CD4-positive, alpha-beta T cell treated with Interleukin-15 for 1 hour (primary cell): Measurements from ENCODE around the gene PPFIA1.
"Not testable (repeated sequence)": the region's sequence is repeated elsewhere in the genome, so short reads cannot be mapped to it uniquely, and the experiment has no call there.

ENCODE experiments used
- DNase-seq: peaks from one replicate; pipeline ENCODE4 v3.0.0-alpha.2; 2020

The PPFIA1 gene

DNA sequence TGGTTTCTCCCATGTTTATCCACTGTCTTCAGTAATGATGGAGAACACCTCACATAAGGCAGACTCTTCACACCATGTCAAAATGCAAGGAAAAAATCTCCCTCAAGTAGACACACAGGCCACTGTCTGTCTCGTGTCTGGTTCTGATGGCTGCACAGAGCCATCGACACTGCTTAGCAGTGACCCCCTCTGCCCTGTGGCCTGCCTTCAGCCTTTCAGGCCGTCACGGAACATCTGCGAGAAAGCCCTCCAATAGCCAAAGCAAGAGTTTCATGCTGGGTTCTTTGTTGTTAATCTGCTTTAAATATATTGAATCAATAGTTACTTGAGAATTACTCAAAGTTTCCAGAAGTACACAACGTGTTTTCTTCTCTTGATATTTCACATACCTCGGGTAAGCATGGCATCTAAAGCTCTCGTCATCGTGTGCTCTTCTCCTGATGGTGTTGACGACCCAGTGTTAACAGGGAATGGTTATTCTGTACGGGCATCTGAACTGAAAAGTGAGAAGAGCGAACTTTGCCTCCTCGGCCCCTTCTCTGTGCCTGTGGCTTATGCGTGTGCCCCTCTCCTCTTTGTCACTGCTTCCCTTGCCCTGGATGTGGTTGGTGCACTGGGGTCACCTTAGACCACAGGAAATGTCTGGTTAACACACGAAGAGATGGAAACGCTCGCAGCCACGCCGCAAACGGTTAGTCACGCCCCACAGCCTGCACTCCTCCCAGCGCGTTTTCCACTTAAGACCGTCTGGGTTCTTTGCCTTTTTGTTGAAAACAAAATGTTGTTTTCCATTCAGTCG, 94.5 kb downstream of the PPFIA1 start:
- peak; percentile 37 for DNase-seq

DNA sequence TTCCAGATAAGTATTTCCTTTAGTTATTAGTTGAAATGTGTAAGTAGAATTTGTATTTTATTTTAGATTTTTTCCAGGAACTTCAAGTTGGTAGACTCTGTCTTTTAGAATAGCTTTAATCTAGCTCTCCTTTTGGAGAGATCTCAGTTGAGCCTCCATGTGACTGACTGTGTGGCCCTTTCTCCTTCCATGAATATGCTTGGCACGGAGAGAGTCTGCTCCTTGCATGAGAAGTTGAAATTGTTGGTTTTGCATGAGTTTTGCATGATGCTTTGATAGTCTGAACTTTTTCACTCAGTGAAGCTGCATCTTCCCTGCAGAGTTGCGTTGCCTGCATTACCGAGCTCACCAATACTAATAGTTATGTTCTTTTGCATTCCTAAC, 95.0 kb downstream of the PPFIA1 start:
- no peak for DNase-seq

DNA sequence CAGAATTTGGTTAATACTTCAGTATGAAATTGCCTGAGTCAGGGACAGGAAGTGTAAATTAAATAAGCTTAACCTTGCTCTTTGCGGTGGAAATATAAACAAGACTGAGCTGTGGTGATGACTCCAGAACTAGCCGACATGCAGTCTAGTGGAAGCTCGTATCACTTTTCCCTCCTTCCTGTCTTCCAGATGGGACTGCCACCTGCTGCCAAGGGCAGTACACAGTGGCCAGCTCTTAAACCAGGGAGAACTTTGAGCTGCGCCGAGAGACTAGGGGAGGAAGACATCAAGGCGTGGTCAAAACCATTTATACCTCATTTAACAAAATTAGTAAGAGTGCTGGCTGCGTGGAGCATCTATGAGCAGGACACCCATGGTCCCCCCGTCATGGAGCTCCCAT, 96.6 kb downstream of the PPFIA1 start:
- no peak for DNase-seq

DNA sequence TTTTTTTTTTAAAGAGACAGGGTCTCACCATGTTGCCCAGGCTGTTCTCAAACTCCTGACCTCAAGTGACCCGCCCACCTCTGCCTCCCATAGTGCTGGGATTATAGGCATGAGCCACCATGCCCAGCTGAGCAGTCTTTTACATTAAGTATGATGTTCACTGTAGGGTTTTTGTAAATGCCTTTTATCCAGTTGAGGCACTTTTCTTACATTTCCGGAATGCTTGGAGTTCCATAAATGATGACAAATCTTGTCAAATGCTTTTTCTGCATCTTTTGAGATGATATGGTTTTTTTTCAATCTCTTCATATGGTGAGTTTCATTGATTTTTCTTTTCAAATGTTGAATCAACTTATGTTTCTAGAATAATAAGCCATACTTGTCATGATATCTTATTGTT, 98.5 kb downstream of the PPFIA1 start:
- DNase-seq = no peak

DNA sequence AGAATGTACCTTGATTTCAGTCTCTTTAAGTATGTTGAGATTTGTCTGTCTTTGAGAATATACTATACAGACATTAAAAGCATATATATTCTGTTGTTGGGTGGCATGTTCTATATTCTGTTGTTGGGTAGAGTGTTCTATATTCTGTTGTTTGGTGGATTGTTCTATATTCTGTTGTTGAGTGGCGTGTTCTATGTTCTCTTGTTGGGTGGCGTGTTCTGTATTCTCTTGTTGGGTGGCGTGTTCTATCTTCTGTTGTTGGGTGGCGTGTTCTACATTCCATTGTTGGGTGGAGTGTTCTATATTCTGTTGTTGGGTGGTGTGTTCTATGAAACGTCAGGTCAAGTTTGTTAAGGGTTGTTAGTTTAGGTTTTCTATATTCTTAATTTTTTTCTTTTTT, 100.8 kb downstream of the PPFIA1 start:
- no peak for DNase-seq

DNA sequence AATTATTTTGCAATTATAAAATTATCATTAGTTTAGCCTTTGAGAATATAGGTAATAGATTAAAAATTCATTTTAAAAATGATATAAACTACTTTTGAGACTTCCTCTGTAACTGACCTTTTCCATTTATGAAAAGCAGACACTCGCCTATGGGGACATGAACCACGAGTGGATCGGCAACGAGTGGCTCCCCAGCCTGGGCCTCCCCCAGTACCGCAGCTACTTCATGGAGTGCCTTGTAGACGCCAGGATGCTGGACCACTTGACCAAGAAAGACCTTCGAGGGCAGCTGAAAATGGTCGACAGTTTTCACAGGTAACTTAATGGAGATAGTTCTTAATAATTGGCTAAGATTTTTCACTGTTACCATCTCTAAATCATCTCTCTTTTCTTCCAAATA, 101.6 kb downstream of the PPFIA1 start:
- DNase-seq = no peak

DNA sequence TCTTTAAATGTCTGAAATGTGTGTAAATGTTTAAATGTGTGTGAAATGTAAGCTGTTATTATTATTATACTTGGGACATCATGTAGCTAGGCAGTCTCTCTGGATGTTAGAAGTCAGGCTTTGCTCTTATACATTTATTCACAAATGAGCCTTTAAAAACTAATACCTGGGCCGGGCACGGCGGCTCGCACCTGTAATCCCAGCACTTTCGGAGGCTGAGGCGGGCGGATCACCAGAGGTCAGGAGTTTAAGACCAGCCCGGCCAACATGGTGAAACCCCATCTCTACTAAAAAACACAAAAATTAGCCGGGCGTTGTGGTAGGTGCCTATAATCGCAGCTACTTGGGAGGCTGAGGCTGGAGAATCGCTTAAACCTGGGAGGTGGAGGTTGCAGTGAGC, 106.1 kb downstream of the PPFIA1 start:
- DNase-seq = no peak

DNA sequence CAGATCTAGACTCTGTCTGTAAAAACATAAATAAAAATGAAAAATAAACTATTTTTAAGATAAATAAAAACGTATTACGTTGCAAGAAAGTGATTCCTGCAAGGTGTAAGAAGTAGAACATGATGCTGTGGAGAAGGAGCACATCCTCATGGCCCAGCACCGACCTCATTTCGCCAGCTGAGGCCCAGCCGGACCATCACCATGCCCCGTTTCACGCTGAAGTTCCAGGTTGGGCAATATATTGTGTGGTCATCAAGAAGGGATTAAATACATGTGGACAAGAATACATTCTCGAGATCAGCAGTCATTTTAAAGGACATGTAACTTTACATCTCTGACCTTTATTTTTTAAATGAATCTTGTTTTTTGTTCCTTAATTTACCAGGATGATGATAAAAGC, 107.2 kb downstream of the PPFIA1 start:
- DNase-seq = no peak

DNA sequence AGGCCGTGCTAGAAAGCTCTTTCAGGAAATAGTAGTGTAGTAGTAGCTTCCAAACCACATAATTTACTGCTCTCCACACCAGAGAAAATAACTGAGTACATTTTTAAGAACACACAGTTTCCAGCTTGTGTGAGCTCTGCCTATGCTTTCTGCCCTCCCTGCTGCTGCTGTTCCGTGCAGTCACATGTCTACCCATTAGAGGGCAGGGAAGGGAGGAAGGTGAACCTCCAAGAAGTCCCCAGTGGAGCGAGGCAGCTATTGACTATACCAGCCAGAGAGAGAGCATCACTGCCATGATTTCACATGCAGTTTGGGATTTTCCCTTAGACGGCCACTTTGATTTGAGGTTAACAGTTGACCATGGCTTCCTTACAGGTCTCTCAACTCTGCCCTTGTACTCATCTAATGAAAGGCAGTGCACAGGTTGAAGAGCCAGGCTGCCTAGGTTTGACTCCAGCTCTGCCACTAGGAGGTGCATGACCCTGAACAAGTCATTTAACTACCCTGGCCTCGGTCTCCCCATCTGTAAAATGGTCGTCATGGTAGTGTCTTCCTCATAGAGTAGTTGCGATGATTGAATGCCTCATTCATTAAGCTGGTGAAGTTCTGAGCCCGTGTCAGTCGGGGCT, 108.1 kb downstream of the PPFIA1 start:
- DNase-seq = no peak

DNA sequence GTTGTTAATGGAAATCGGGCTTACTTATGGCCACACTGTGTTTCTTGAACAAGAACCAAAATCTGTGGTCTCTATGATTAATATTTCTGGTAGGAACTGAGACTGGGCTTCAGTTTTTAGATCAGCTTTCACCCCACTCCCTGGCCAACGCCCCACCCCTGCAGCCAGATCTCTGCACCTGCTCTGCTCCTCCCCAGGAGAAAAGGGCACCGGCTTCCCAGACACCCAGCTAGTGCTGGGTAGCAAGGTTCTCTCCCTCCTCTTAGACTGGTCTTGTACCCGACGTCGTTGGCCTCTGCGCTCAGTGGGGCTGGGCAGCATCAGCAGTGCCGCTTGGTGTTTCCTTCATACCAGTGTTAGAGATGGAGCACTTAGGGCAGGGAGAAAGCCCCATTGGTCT, 110.9 kb downstream of the PPFIA1 start:
- no peak for DNase-seq

DNA sequence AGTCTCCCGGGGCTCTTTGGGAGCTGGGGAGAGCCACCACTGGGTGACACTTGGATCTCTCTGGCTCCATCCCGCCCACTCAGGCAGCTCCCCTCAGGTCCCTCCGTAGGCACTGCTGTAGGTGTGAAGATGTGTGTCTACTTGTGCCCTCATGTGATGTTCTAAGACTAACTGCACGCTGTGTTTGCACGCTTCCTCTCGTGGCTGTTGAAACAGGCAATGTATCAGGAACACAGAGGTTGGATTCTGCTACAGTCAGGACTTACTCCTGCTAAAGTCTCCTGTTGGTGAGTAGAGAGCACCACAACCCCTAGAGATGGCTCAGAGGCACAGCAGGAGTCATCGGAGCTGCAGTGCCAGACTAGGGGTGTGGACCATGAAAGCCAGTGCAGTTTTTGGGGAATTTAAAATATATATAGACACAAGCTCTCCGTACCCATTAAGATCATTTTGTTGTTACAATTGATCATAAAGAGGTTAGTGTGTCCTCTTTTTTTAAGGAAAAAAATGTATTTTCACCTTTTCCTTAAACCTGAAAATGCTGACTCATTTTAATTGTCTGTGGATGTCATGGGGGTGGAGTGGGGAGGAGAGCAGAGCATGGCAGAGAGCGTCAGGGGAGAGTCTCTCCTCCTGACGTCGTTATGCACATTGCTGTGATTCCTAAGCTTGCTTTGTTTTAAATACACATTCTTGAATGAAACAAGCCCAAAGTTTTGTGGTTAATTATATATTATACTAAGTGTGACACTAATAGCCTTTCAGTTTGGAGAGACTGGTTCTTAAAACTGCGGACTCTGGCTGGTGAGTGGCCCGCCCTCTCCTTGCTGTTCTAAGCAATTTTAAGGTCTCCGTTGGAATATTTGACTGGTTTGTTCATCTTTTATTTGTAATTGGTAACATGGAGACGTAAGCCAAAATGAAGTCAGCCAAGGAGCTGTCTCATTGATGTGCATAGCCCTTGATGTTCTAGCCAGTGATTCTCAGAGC, 111.7 kb downstream of the PPFIA1 start:
- no peak for DNase-seq

DNA sequence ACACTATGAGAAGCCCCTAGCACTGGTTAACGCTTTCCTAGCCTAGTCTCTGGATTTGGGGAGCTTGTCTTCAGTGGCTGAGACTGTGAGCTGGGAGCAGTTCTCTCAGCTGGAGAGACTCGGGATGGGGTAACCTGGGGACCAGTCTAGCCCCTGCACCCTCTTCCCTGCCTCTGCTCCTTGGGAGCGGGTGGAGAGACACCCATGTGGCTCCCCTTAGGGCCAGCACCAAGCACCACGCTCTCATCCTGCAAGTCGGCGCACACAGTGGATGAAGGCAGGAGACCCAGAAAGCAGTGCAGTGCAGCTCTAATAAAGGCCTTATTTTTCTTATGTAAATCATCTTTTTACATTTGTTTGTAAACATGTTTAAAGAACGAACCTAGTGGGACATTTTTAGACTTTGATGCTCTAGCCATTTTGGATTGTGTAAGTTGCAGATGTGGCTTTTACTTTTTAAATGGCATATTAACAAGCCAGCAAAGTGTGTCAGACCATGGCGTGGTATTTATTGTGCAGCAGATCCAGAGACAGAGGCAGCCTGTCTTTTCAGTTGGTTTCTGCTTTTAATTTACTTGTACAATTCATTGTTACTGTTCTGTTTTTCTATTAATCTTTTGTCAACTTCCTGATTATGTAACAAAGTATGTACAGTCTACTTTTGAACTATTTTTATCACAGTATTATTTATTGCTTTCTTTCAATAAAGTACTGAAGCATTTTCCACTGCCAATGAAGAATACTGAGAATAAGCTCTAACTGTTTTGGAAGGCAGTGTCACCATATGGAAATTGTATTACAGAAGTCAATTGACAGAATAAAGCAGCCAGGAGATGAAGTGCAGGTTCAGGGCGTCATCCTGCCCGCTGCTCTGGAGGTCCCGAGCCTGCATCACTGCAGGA, 113.4 kb downstream of the PPFIA1 start:
- DNase-seq = no peak

DNA sequence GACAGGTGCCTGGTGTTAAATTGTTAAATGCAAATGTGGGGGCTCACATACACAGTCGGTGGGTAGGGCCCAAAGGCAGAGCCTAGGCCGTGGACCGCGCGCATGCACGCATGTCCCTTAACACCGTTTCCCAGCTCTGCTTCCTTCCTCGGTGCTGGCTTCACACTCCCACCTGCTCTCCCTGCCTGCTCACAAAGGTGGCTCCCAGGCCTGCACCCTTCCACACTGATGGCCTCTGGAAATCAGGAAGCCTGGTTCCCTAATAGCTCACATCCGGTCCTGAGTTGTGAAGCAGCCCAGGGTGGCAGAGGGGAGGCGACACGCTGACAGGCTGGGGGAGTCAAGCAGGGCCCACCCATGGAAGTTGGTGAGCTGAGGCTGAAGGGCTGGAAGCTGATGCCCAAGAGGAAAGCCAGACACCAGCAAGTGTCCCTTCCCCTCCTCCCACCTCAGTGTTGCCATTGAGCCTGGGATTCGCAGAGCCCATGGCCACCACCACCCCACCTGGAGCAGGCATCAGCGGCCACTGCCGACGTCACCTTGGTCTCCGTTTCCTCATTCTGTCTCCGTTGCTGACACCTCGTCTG, 114.2 kb downstream of the PPFIA1 start:
- no peak for DNase-seq

DNA sequence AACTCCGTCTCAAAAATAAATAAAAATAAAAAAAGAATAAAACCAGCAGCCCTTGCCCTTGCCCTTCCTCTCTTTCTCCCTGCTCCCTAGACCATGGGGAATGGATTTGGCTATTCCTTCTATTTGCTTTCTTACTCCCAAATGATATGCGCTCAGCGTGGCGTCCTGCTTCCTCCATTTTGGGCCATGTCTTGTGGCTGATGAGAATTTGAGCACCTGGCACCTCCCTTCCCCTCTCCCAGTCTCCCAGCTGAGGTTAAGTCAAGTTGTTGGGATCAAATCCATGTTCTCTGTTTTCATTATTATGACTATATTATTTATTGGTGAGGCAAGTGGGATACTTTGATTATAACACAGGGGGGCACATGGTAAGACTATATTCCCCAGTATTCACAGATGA, 117.1 kb downstream of the PPFIA1 start:
- DNase-seq = no peak

DNA sequence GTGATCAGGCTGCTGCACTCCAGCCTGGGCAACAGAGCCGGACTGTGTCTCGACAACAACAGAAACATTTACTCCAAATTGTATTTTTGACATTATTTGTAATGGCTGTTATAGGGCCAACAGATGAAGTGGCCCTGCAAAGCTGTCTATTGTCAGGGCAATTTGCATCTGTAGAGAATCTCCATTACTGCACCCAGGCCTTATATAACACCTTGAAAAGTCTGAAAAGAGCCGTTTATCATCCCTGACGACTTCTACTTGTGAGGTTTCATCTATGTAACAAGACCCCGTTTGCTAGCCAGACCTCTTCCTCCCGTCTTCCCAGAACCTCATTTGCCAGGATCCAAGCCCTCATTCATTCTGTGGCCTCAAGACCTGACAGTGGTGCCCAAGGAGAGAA, 118.7 kb downstream of the PPFIA1 start:
- no peak for DNase-seq

DNA sequence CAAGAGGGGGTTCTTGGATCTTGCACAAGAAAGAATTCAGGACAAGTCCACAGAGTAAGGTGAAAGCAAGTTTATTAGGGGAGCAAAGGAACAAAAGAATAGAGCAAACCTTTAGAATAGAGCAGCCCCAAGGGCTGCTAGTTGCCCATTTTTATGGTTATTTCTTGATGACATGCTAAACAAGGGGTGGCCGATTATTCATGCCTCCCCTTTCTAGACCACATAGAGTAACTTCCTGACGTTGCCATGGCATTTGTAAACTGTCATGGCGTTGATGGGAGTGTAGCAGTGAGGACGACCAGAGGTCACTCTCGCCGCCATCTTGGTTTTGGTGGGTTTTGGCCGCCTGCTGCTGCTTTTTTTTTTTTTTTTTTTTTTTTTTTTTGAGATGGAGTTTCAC, 120.4 kb downstream of the PPFIA1 start:
- DNase-seq = not testable (repeated sequence)

DNA sequence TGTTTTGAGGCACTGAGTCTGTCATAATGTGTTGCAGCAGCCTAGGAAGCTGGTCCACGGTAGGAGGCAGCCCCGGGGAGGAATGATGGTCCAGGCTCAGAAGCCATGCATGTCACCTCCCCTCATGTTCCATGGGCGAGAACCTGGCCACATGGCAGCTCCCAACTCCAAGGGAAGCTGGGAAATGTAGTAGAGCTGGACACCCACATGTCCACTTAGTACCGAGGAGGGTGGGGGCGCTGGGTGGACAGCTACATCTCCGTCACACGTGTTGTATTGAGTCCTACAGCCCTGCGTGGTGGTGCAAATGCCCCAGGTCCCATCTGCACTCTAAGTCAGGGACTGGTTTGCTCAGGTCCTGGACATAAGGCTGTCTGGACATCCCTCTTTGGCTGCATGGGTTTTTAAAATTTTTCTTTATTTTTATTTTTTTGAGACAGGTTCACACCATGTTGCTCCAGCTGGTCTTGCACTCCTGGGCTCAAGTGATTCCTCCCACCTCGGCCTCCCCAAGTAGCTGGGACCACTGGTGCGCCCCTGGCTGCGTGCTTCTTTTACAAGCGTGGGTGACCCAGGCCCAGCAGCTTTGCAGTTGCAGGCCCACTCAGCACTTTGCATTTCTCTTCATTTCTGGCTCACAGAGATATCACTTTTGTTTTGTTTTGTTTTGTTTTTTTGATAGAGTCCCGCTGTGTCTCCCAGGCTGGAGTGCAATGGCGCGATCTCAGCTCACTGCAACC, 123.9 kb downstream of the PPFIA1 start:
- no peak for DNase-seq

DNA sequence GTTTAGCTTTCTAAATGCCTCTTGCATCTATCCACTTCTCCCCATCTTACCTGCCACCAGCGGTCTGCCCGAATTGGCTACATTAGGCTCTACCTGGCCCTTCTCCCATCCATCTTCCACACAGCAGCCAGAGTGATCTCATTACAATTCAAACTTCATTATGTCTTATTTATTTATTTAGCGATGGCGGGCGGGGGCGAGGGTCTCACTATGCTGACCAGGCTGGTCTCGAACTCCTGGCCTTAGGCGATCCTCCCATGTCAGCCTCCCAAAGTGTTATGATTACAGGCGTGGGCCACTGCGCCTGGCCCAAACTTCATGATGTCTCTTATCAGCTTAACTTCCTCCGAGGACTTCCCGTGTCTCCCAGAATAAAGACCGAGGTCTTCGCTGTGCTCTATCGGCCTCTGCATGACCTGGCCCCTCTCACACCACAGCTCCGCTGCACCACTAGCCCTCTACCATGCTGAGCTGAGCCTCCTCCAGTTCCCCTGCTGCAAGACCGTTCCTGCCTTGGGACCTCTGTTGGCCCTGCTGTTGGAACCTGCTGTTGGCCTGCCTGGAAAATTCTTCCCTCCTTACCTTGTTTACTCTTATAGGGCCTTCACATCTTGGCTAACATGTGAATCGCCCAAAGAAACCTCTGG, 127.0 kb downstream of the PPFIA1 start:
- DNase-seq = no peak

DNA sequence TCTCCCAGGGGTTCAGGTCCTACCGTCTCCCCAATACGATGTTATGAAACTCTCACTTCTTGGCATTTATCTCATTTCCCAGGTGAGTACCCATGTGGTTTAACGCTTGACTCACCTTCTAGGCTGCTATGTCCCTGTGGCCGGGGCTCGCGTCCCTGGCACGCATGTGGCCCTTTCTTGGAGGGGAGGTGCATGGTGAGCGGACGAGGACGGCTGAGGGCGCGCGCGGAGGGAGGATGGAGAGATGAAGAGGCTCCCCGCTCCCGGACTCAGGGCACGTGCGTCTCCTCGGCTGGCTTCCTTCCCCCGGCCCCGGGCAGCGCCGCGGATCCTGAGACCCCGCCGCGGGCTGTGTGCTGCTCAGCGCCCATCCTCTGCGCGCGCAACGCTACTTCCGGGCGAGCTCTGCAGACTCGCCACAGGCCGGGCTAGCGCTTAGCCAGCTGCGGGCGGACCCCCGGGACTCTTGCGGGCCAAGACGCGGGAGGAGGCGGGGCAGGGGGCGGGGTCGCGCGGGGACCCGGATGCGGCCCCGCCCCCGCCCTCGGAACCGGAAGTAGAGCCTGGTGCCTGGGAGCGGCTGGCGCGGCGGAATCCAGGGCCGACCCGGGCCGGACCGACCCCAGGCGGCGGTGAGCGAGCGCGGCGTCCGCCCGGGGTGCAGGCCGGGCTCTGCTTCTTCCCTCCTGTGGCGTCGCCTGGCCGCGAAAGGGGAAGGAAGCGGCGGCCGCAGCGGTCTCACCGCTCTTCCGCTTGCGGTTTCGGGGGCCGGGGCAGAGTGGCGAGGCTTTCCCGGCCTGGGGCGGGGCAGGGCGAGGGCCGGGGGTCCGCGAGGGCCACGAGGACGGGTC, 127.7 kb downstream of the PPFIA1 start, which contains the start of gene CTTN:
Gene CTTN (plus strand): TSS at position 547 of the 851 bp plus-strand sequence. CDS start 8,769 bp downstream, outside the sequence.
- peak; percentile 66 for DNase-seq
